CD4-positive, alpha-beta T cell treated with Interleukin-17A for 1 hour (primary cell): ENCODE measurements around the gene NR1I3.
A peak's percentile ranks its signal among the peaks of the same experiment; 100 is the strongest.

Source experiments
- DNase-seq: peaks from one replicate; pipeline ENCODE4 v3.0.0-alpha.2; 2020

Gene NR1I3

GRCh38 chr1:161217831-161218230 lies 20.2 kb downstream of the NR1I3 start:
- DNase-seq, result no peak

GRCh38 chr1:161216945-161217712 lies 20.9 kb downstream of the NR1I3 start:
- DNase-seq, result peak; percentile 19

- peak; percentile 21 for DNase-seq
Observed at GRCh38 chr1:161215076-161215475, 22.9 kb downstream of the NR1I3 start, which contains the start of gene FCER1G. TSS of gene FCER1G (plus strand) at chr1:161215295. CDS start at chr1:161215322, 27 bp downstream.

- no peak for DNase-seq
Observed at GRCh38 chr1:161214369-161214768, 23.6 kb downstream of the NR1I3 start.

GRCh38 chr1:161209790-161210409 lies 28.1 kb downstream of the NR1I3 start:
- peak; percentile 82 for DNase-seq

GRCh38 chr1:161207173-161207572 lies 30.8 kb downstream of the NR1I3 start:
- DNase-seq, result no peak

GRCh38 chr1:161206411-161207140 lies 31.4 kb downstream of the NR1I3 start:
- no peak for DNase-seq

- peak; percentile 98 for DNase-seq
Observed at GRCh38 chr1:161201836-161202712, 35.9 kb downstream of the NR1I3 start, which contains the start of gene NDUFS2. TSS of gene NDUFS2 (plus strand) at chr1:161202367. CDS start at chr1:161202386, 19 bp downstream.

- DNase-seq, result no peak
Observed at GRCh38 chr1:161200992-161201835, 36.8 kb downstream of the NR1I3 start.

- peak; percentile 52 for DNase-seq
Observed at GRCh38 chr1:161200421-161200991, 37.5 kb downstream of the NR1I3 start.

GRCh38 chr1:161199506-161200139 lies 38.4 kb downstream of the NR1I3 start:
- DNase-seq, result no peak

- DNase-seq, result no peak
Observed at GRCh38 chr1:161198897-161199431, 39.0 kb downstream of the NR1I3 start, which contains the start of gene ADAMTS4. TSS of gene ADAMTS4 (minus strand) at chr1:161199054. CDS start at chr1:161198627, 427 bp downstream.

- DNase-seq, result no peak
Observed at GRCh38 chr1:161198194-161198896, 39.7 kb downstream of the NR1I3 start.

- DNase-seq, result no peak
Observed at GRCh38 chr1:161197560-161198193, 40.3 kb downstream of the NR1I3 start.

GRCh38 chr1:161196521-161197451 lies 41.2 kb downstream of the NR1I3 start:
- DNase-seq, result no peak

GRCh38 chr1:161196111-161196510 lies 41.9 kb downstream of the NR1I3 start:
- DNase-seq, result no peak

GRCh38 chr1:161195171-161195570 lies 42.8 kb downstream of the NR1I3 start:
- no peak for DNase-seq
